ENCODE data around the gene OSBP. TPM values are rescaled to one million over a fixed set of nuclear protein-coding genes. Genes with fewer than 3 reads are reported as not detected.
"Not testable (repeated sequence)": the region's sequence is repeated elsewhere in the genome, so short reads cannot be mapped to it uniquely, and the experiment has no call there.

Gene OSBP
- polyA plus RNA-seq, 1 donor = 61.6 TPM

GRCh38 chr11:59552844-59553243 lies 62.7 kb downstream of the OSBP start:
- DNase-seq = no peak

DNA sequence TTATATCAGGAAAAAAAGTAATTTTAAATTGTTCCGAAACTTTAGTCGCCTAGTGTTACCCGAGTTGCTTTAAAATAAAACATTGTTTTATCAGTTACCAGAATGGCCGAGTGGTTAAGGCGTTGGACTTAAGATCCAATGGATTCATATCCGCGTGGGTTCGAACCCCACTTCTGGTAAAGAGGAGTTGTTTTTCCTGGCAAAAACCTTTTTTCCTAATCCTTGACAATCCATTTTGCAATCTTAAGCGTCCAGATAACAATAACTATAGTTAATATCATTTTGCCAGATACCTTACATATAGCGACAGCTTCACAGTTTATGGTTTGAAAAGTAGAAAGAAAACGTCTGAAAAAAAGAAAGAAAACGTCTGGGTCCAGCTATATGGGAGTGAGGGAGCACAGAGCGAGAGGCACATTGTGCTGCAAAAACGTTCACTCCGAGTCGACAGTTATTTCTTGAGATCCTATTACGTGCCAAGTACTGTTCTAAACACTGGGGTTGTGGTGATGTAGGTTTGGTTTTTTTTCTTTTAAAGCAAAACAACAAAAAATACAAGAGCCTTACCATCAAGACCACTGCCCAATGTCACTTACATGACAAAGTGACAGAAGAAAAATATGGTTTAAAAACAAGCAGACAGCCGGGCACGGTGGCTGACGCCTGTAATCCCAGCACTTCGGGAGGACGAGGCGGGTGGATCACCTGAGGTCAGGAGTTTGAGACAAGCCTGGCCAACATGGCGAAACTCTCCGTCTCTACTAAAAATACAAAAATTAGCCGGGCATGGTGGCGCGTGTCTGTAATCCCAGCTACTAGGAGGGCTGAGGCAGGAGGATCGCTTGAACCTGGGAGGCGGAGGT lies 63.7 kb downstream of the OSBP start:
- peak; percentile 71 for DNase-seq

DNA sequence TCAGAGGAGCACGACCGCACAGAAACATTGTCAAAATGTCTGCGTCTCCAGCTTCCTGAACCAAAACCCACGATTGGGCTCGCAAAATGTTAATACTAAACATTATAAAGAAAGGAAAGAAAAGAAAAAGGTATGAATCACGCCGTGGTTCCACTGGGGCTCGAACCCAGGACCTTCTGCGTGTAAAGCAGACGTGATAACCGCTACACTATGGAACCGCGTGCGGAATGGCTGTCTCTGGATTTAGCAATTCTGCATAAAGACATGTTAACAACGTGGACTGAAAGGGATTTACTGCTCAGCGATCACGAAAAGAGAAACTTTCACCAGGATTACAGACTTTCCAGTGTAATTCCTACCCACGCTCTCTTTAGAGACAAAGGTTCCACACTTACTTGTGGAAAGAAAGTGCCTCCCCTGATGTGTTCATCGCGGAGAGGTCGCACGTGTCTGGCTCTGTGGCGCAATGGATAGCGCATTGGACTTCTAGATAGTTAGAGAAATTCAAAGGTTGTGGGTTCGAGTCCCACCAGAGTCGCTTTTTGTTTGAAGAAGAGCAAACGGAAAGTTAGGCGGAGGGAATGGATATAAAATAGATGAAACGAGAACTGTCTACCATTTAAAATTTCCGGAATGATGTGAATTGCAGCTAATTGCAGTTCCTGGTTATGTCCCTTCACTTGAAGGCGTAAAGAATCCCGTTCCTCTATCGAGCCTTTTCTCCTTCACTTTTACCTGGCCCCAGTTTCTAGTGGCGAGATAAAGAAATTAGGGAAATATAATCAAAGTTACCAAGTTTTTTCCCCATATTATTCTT lies 64.5 kb downstream of the OSBP start:
- peak; percentile 87 for DNase-seq

- peak; percentile 91 for DNase-seq
Measured at GRCh38 chr11:59550368-59550841, 65.2 kb downstream of the OSBP start.

DNA sequence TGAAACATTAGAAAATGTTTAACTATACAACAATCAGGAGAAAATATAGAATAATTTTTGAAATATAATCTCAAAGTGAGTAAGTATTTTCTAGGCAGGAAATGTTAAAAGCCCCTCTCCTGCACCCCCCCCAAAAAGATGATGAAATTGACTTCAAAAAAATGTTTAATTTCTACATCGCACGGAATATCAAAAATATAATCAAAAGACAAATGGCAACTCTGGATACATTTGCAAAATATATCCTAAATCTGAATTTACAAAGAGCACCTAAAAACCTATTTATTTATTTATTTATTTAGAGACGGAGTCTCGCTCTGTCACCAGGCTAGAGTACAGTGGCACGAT lies 67.3 kb downstream of the OSBP start:
- DNase-seq = no peak

DNA sequence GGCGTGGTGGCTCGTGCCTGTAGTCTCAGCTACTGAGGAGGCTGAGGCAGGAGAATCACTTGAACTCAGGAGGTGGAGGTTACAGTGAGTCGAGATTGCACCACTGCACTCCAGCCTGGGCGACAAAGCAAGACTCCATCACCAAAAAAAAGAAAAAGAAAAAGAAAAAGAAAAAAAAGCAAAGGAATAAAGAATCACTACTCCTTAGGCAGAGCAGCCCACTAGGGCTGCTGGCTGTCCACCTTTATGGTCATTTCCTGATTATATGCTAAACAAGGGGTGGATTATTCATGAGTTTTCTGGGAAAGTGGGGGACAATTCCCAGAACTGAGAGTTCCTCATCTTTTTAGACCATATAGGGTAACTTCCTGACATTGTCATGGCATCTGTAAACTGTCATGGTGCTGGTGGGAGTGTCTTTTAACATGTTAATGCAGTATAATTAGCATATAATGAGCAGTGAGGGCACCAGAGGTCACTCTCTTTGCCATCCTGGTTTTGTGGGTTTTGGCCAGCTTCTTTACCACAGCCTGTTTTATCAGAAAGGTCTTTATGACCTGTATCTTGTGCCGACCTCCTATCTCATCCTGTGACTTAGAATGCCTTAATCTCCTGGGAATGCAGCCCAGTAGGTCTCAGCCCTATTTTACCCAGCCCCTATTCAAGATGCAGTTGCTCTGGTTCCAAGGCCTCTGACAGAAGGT lies 67.8 kb downstream of the OSBP start:
- DNase-seq = not testable (repeated sequence)

- no peak for DNase-seq
Measured at GRCh38 chr11:59545179-59546020, 70.2 kb downstream of the OSBP start.

- DNase-seq = no peak
Measured at GRCh38 chr11:59544869-59545178, 70.8 kb downstream of the OSBP start.

DNA sequence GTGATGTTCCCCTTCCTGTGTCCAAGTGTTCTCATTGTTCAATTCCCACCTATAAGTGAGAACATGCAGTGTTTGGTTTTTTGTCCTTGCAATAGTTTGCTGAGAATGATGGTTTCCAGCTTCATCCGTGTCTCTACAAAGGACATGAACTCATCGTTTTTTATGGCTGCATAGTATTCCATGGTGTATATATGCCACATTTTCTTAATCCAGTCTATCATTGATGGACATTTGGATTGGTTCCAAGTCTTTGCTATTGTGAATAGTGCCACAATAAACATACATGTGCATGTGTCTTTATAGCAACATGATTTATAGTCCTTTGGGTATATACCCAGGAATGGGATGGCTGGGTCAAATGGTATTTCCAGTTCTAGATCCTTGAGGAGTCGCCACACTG lies 71.9 kb downstream of the OSBP start:
- not testable (repeated sequence) for DNase-seq

DNA sequence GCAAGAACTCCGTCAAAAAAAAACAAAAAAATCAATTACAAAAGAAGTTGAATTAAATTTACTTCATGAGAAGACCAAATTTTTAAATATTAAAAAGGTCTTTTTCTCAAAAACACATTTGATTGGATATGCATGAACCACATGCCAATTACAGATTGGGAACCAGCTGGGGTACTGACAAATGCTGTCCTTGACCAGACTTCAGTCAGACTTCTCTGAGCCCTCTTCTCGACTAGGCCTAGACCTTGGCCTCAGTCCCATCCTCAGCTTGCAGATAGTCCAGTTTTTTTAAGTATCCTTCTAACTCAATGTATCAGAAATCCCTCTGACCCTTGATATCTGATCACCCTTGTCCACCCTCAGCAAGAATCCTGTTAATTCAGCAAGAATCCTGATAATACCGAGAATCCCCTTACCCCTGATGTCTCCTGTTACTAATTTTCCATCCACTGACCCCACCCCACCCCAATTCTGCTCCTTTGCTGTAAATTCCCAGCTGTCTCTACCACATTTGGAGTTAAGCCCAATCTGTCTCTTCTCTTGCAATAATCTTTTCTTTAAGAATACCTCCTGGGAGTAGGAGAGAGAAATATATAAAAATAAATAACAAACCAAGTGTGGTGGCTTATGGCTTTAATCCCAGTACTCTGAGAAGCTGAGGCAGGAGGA lies 73.3 kb downstream of the OSBP start:
- DNase-seq = no peak

GRCh38 chr11:59534676-59535075 lies 80.9 kb downstream of the OSBP start:
- no peak for DNase-seq

GRCh38 chr11:59532620-59533019 lies 83.0 kb downstream of the OSBP start:
- no peak for DNase-seq

GRCh38 chr11:59528711-59529110 lies 86.9 kb downstream of the OSBP start:
- DNase-seq = no peak

Other genes starting within 250 kb of the OSBP start
- gene OR5A2, start 189.4 kb downstream of the OSBP start, polyA plus RNA-seq (ENCODE audit: insufficient read length) = 0.03 TPM
- gene OR5A1, start 179.3 kb downstream of the OSBP start, polyA plus RNA-seq (ENCODE audit: insufficient read length) = 0.03 TPM
- not detected for gene OR4D6, start 158.8 kb downstream of the OSBP start, polyA plus RNA-seq (ENCODE audit: insufficient read length)
- not detected for gene OR4D10, start 142.5 kb downstream of the OSBP start, polyA plus RNA-seq (ENCODE audit: insufficient read length)
- gene OR4D11, start 112.2 kb downstream of the OSBP start, polyA plus RNA-seq (ENCODE audit: insufficient read length) = not detected
- 0.07 TPM for gene OR4D9, start 104.2 kb downstream of the OSBP start, polyA plus RNA-seq (ENCODE audit: insufficient read length)
- gene PATL1, start 53.3 kb upstream of the OSBP start, polyA plus RNA-seq (ENCODE audit: insufficient read length) = 55.0 TPM
- gene OR10V1, start 98.1 kb upstream of the OSBP start, polyA plus RNA-seq (ENCODE audit: insufficient read length) = not detected
- 78.8 TPM for gene STX3, start 139.6 kb upstream of the OSBP start, polyA plus RNA-seq (ENCODE audit: insufficient read length)
- gene MRPL16, start 195.0 kb upstream of the OSBP start, polyA plus RNA-seq (ENCODE audit: insufficient read length) = 60.4 TPM
- gene CBLIF, start 229.7 kb upstream of the OSBP start, polyA plus RNA-seq (ENCODE audit: insufficient read length) = 0.20 TPM